ENCODE measurements around the gene ZNF273.
A peak's percentile ranks its signal among the peaks of the same experiment; 100 is the strongest.

Gene ZNF273

GRCh38 chr7:64876792-64877713 lies 26.0 kb upstream of the ZNF273 start:
- peak; percentile 24 for DNase-seq (ENCODE audit: low read depth)

- no peak for DNase-seq (ENCODE audit: low read depth)
Measured at GRCh38 chr7:64877714-64878610, 25.1 kb upstream of the ZNF273 start.

GRCh38 chr7:64878684-64879083 lies 24.4 kb upstream of the ZNF273 start:
- DNase-seq (ENCODE audit: low read depth): peak; percentile 4

- no peak for DNase-seq (ENCODE audit: low read depth)
Measured at GRCh38 chr7:64879086-64879730, 23.9 kb upstream of the ZNF273 start.

GRCh38 chr7:64879800-64880199 lies 23.3 kb upstream of the ZNF273 start:
- DNase-seq (ENCODE audit: low read depth): no peak

- no peak for DNase-seq (ENCODE audit: low read depth)
Measured at GRCh38 chr7:64880322-64881297, 22.5 kb upstream of the ZNF273 start.

GRCh38 chr7:64881461-64882287 lies 21.4 kb upstream of the ZNF273 start:
- DNase-seq (ENCODE audit: low read depth): no peak

- peak; percentile 11 for DNase-seq (ENCODE audit: low read depth)
Measured at GRCh38 chr7:64882341-64883112, 20.5 kb upstream of the ZNF273 start.

- no peak for DNase-seq (ENCODE audit: low read depth)
Measured at GRCh38 chr7:64883113-64883905, 19.8 kb upstream of the ZNF273 start.

GRCh38 chr7:64884085-64884912 lies 18.8 kb upstream of the ZNF273 start:
- no peak for DNase-seq (ENCODE audit: low read depth)

- no peak for DNase-seq (ENCODE audit: low read depth)
Measured at GRCh38 chr7:64884913-64885370, 18.1 kb upstream of the ZNF273 start.

- no peak for DNase-seq (ENCODE audit: low read depth)
Measured at GRCh38 chr7:64885520-64886240, 17.4 kb upstream of the ZNF273 start.

GRCh38 chr7:64886956-64887545 lies 16.0 kb upstream of the ZNF273 start:
- DNase-seq (ENCODE audit: low read depth): no peak

- DNase-seq (ENCODE audit: low read depth): no peak
Measured at GRCh38 chr7:64887756-64888508, 15.1 kb upstream of the ZNF273 start.

GRCh38 chr7:64888561-64888900 lies 14.5 kb upstream of the ZNF273 start:
- peak; percentile 9 for DNase-seq (ENCODE audit: low read depth)
